Measurements from ENCODE around the gene ZBTB25.

ZBTB25 gene

DNA sequence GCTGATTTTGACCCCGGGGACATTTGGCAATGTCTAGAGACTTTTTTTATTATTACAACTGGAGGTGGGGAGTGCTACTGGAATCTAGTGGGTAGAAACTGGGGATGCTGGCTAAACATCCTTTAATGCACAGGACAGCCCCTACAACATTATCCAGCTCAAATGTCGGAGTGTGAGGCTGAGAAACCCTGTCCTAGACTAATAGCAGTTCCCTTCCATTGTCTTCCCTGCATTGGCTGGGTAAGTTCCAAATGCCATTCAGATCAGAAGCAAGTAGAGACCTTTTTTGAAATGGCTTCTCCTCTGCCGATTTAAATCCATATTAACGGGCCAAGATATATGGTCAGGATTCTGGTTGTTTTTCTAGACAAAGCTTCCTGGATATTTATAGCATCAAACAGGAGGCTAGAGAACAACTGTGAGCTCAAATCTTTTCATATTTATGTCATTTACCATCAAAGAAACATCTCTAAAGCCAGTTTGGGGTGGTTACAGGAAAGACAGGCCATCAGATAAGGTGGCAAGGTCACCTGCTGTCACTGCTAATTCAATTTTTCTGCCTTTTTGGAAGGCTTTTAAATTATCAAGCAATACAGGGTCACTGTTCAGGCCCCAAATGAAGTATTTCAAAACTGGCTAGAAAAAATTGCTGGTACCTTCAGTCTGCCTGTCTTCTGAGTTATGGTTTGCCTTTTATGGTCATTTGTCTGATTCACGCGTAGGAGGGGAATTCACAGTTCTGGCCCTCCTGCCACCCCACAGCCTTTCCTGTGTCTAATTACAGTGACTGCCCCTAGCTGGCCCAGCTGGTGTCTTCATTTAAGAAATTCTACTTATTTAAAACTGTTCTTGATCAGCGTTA lies 58.4 kb downstream of the ZBTB25 start:
- H3K4me3 ChIP-seq (ENCODE audit: low read depth, low read length) = no peak overlapping the region

DNA sequence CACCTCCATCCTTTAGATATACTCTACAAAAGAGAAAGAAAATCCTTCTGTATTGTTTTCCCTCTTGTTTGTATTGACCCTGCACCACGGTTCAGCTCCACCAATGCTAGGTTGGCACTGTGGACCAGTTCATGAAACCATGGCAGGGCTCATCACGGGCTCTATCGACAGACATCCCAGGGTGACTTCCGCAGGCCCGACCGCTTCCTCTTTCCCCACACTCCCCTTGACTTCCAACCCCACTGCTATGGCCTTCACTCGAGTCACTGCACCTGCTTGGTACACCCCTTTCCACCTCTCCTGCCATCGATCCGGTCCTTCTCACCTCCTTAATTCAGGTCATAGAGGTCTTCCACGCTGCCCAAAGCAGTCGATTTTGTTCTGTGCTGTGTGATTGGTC lies 59.5 kb downstream of the ZBTB25 start:
- H3K4me3 ChIP-seq (ENCODE audit: low read depth, low read length) = no peak overlapping the region

DNA sequence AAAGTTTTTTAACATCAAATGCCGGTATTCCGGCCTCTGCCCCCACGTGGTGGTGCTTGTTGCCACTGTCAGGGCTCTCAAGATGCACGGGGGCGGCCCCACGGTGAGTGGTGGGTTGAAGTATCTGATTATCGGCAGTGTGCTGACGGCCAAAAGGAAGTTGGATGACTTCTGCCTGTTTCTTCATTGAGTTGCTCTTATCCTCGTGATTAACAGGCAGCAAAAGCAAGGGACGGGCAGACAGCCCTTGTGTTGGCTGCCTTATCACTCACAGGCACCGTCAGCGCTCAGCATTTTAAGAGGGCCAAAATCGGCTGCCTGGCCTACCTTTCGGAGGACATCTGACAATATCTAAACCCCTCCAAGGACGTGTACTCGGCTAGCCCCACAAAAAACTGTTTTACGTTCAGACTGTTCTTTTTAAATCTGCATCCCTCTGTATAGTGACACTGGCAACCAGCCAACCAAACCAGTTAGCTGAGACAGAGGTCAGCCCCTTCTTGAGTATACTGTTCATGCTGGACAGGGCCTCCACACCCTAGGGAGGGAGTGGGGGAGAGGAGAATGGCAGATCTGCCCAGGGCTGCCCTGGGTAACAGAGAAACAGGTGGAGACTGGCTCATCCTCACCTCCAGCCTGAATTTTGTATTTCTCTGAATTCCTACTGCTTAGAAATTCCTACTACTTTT lies 61.2 kb downstream of the ZBTB25 start:
- no peak overlapping the region for H3K4me3 ChIP-seq (ENCODE audit: low read depth, low read length)

DNA sequence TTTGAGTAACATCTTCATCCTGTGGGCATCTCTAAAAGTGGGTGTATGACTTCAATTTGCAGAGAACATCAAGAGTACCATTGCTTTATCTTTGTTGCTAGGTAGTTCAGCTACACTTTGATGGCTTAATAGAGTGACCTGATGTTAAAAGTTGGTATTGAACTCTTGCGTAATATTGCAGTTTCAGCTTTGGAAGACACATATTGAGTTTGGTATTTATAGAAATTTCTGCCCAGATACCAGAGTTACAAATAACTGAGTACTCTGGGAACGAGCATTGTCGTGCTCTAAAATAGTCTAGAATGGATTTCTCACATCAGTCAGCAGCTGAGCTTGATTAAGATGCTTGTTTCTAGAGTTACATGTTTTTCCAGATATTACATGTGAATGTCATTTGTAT lies 63.1 kb downstream of the ZBTB25 start:
- no peak overlapping the region for H3K4me3 ChIP-seq (ENCODE audit: low read depth, low read length)

DNA sequence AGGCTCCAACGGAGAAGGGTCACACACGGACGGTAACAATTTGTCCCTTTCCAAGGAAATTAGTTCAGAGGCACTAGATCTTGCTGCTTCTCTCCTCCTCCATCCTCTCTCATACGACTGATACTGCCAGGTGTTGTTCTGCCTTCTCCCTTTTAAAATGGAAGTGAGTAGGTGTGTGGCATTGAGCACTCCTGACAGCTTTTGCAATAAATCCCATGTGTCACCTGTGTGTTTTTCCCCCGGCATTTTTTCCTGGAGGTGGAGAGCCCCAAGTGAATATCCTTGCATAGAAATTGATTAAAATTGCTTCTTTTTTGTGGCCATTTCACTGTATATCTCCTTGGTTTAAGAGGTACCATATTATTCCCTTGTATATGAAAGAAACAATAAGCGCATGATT lies 64.5 kb downstream of the ZBTB25 start:
- H3K4me3 ChIP-seq (ENCODE audit: low read depth, low read length) = no peak overlapping the region

DNA sequence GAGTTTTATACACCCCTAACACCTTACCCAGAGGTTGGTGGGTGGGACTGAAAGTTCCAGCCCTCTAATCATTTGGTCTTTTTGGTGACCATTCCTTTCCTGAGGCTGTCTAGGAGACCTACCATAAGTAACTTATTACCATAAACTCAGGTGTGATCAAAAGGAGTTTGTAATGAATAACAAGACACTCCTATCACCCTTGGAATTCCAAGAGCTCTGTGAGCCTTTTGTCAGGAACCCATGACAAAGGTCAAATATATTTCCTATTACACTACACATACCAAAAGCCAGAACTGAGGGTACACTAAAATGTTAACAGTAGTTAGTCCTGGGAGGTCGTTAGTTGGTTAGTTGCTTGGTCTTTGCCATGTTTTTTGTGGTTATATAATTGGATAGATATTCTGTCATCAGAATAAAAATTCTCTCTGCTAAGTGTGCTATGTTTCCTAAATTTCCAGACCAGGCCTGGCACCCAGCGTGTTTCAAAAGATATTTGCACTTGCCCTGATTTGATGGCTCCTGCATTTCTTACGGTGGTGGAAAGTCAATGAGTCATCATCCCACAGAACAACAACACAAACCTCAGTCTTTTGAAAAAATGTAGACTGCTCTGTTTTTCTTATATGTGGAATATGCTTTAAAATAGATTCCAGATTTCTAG lies 65.3 kb downstream of the ZBTB25 start:
- H3K4me3 ChIP-seq (ENCODE audit: low read depth, low read length) = no peak overlapping the region

DNA sequence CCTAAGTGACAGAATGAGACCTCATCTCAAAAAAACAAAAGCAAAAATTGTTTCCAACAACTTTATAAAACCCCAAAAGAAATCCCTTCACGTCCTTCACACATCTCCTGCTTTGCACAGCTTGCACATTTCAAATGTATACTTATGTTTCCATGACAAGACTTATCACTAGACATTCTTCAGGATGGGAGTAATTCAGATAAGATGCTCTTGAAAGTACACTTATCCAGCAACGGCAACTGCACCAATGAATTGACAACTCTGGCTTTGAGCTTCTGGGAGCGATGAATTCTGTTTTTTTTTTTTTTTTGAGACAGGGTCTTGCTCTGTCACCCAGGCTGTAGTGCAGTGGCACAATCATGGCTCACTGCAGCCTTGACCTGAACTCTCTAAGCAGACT lies 69.1 kb downstream of the ZBTB25 start:
- H3K4me3 ChIP-seq (ENCODE audit: low read depth, low read length) = no peak overlapping the region

DNA sequence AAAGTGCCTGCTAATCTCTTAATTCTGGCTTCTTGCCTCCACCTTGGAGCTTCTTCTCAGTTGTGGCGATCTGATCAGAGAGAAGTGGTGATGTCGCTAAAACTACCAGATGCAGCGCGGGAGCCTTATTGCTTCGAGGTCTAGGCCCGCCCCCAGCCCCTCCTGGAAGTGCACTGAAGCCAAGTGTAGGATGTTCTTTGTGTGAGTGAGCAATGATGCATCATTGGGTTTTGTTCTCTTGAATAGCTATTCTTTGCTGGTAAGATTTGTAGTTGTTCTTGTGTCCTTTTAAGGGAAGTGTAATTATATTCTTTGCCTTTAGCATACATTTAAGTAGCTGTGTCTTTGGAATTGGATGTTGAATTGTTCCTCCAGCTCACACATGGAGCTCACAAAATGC lies 79.7 kb downstream of the ZBTB25 start:
- no peak overlapping the region for H3K4me3 ChIP-seq (ENCODE audit: low read depth, low read length)

DNA sequence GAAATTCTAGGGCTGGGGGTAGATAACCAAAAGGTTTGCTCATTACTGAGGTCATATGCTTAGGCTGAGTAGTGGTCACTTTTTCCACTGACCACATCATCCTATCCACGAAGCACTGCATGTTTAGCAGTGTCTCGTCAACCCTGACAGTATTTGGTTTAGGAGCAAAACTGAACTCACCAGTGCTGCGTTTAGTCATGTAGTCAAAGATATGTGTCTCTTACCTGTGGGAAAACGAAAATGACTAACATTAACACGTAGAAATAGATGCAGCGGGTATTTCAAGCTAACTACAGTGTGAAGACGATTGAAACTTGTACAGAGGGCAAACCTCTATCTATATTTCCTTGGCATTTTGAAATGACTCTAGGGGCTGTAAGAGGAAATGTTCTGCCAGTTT lies 80.9 kb downstream of the ZBTB25 start:
- no peak overlapping the region for H3K4me3 ChIP-seq (ENCODE audit: low read depth, low read length)

DNA sequence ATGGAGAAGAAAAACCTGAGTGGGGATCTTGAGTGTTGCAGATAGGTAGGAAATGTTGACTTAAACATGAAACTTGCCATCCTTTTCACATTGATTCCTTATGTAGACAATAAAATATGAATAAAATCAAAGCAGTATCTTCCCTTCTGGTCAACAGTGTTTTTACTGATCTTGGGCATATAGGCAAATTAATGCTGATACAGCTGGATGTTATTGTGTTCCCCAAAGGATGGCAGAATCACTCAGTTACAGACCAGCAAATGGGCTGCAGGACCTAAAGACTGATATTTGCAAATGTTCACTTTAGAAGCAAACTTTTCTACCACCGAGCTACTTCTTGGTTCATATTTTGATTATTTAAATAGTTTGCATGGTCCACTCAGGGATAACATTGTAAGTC lies 81.6 kb downstream of the ZBTB25 start:
- H3K4me3 ChIP-seq (ENCODE audit: low read depth, low read length) = no peak overlapping the region

DNA sequence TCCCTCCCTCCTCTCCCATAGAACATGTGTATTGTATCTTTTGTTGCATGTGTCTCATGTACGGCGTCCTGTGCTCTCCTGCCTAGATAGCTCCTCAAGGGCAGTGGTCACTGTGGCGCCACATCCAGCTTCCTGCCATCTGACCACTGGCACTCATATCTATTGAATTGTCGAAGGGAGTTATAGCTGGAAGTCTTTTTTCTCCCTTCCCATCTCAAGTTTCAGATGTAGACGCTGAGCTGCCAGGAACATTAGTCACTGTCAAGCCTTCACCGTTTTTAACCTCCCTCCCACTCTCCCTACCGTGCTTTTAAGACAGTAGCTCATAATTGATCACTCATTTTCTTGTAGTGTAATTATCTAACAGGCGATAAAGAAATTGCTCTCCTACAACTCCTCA lies 82.5 kb downstream of the ZBTB25 start:
- no peak overlapping the region for H3K4me3 ChIP-seq (ENCODE audit: low read depth, low read length)

DNA sequence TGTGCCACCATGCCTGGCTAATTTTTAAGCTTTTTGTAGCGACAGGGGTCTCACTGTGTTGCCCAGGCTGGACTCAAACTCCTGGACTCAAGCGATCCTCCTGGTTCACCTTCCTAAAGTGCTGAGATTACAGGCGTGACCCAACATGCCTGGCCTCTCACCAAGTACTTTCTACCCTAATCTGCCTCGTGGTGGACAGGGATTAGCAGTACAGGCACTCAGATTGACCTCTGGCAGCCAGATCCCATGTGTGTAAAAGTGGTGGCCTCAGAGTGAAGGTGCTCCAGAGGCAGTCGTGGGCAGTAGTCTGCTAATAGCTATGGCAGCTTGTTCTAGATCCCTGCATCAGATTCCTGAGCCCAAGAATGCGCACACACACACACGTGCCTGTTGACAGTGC lies 84.6 kb downstream of the ZBTB25 start:
- no peak overlapping the region for H3K4me3 ChIP-seq (ENCODE audit: low read depth, low read length)

DNA sequence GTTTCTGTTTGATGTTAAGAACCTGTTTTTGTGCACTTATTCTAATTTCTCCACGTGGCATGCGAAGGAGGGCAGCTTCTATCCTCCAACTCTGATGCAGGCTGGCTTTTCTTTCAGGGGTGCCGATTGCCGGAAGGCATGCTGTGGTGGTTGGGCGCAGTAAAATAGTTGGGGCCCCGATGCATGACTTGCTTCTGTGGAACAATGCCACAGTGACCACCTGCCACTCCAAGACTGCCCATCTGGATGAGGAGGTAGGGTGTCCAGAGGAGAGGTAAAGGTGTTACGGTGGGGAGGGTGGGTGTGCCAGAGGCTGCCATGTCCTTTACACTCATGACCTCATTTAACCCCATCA lies 85.9 kb downstream of the ZBTB25 start:
- no peak overlapping the region for H3K4me3 ChIP-seq (ENCODE audit: low read depth, low read length)

DNA sequence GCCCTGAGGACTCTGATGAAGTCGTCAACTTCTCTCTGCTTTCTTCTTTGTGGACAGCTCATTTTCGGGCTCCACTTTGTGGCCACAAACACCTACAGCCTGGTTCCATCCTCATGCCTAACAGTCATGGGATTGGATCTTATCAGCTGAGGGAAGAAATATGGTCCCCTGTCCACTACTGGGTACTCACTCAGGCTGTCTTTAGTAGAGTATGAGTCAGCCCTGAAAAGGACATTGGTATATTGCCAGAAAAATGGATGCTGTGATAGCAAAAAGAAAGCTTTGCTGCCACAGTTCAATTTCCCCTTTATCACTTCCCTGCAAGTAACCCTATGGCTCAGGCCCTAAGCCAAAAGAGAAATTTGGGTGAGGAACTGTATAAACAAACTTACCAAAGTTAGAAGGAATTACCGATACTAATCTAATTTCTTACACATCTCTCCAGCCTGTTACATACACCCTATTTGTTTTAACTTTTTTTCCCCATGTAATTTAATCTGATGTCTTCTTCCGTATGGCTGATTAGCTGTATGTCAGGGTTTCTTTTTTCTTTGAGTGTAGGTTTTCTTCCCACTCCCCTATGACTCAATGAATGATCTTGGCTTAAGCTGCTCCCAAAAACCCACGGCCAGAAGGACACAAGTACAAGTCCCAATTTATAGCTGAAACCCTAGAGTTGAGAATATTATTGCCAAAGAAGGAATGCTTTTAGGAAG lies 86.4 kb downstream of the ZBTB25 start:
- H3K4me3 ChIP-seq (ENCODE audit: low read depth, low read length) = no peak overlapping the region

DNA sequence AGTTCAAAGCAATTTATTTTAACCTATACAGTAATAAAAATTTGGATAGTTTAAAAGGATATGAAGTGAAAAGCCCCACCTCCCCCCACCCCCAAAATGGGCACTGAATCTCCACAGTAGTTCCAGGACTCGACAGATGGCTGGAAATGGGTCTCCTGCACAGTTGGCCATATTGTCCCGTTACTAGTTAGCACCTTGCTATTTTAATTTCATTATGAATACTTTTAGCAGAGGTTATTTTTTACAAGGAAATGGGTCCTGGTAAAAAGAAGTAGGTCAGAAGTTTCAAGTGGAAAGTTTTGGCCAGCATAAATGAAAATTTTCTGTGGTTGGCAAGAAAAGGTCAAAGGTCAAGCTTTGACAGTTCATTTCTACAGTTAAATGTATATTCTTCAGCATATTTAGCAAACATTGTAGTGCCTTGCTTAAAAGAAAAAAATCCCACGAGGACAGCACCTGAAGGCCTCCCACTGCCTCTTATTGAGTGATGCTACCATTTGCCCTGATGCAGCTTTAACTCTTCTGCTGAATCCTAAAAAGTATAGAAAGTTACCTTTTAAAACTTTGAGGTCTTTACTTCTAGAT lies 87.2 kb downstream of the ZBTB25 start:
- no peak overlapping the region for H3K4me3 ChIP-seq (ENCODE audit: low read depth, low read length)

DNA sequence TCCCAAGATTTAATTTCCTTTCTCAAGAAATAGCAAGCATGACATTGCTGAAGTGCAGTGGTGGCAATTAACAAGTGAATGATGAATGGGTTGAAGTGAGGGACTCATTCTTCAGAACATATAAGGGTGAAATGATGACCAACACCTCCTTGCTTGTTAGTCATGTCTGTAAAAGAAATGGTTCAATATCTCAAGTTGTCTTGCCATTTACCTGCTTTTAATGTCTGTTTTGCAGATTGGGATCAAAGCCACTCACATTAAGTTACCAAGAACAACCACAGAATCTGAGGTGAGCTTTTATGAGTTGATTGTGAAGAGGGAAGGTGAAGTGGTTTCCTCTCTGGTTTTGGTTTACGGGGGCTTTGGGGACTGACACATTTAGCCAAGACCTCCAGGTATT lies 91.4 kb downstream of the ZBTB25 start:
- H3K4me3 ChIP-seq (ENCODE audit: low read depth, low read length) = no peak overlapping the region

DNA sequence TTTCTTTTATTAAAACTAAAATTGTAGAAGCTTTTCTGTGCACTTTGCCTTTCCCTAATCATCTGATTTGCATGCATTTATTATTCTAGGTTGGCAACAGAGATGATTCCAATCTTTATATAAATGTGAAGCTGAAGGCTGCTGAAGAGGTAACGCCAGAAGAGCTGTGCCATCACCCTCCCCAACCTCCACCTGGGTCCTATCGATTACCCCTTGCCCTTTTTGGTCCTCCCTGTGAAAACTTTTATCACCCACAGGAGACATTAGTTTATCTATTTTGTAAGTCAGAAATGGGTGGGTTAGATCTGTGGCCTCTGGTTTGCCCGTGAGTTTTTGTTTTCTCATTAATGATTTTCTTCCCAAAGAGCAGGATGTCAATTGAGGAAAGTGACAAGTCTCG lies 92.6 kb downstream of the ZBTB25 start:
- no peak overlapping the region for H3K4me3 ChIP-seq (ENCODE audit: low read depth, low read length)

DNA sequence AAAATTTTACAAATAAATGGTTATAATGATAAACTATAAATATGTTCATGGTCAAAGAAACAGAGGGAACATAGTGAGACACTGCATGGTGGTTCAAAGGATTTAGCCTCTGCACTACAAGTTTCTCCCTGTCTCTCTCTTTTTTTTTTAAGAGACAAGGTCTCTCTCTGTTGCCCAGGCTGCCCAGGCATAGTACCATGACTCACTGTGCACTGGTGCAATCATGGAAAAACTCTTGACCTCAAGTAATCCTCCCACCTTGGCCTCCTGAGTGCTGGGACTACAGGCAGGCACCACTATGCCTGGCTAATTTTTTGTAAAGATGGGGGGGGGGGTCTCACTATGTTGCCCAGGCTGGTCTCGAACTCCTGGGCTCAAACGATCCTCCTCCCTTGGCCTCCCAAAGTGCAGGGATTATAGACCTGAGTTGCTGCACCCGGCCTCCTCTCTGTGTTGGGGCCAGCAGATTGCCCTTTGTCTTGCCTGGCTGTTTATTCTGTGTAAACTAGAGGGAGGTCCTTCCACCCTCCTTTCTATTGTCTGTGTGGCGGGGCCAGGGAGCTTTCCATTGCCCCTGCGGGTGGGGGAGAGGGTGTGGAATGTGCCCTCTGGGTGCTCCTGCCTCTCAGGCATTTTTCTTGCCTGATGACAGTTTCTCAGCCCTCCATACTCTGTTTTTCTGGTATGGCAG lies 93.4 kb downstream of the ZBTB25 start:
- H3K4me3 ChIP-seq (ENCODE audit: low read depth, low read length) = no peak overlapping the region

DNA sequence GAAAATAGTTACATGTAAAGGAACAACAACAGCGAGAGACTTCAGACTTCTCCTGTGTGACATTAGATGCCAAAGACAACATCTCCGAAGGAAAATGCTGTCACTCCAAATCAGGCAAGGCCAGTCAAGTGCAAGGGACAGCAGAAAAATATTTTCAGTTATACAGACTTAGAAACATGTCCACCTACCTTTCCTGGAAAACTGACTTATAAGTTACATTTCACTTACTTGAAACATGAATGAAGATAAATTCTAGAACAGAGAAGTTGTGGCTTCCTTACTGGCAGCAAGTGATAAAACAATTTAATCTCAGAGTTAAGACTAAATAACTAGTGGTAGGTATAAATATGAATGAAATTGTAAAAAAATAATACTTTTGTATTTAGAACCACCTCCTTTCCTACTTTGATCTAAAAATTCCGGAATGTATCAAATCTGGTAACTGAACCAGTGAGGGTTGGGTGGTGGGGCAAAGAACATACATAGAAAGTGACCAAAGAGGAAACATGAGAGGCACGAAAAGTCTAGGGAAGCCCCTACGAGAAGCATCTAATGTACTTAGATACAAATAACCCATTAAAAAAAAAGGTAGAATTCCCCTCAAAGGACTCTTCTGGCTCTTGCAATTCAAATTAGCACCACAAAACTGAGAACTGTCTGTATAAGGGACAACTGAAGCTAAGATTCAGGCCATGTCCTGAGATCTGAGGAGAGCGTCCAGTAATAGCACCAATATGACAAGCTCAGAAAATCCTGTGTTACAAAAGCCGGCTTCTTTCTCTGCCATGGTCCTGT lies 94.3 kb downstream of the ZBTB25 start:
- H3K4me3 ChIP-seq (ENCODE audit: low read depth, low read length) = no peak overlapping the region

DNA sequence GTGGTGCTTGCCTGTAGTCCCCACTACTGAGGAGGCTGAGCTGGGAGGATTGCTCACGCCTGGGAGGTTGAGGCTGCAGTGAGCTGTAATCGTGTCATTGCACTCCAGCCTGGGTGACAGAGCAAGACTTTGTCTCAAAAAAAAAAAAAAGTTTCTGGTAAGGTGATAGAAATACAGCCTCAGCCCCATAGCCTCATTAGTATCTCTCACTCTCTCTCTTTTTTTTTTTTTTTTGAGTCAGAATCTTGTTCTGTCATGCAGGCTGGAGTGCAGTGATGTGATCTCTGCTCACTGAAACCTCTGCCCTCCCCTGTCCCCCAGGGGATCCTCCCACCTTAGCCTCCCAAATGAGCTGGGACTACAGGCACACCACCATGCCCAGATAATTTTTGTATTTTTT lies 96.3 kb downstream of the ZBTB25 start:
- H3K4me3 ChIP-seq (ENCODE audit: low read depth, low read length) = no peak overlapping the region

Measured in iPS-11a (cell line).